ENCODE results near the gene CHRNA9.
"Not testable (repeated sequence)": the region's sequence is repeated elsewhere in the genome, so short reads cannot be mapped to it uniquely, and the experiment has no call there.

CHRNA9 gene

GRCh38 chr4:40380647-40381046 lies 45.5 kb downstream of the CHRNA9 start:
- DNase-seq (ENCODE audit: low read depth), result no peak

- DNase-seq (ENCODE audit: low read depth), result no peak
Measured at GRCh38 chr4:40388239-40388638, 53.1 kb downstream of the CHRNA9 start.

GRCh38 chr4:40389986-40390385 lies 54.9 kb downstream of the CHRNA9 start:
- DNase-seq (ENCODE audit: low read depth), result no peak

GRCh38 chr4:40392241-40392640 lies 57.1 kb downstream of the CHRNA9 start:
- DNase-seq (ENCODE audit: low read depth), result not testable (repeated sequence)

GRCh38 chr4:40394236-40394635 lies 59.1 kb downstream of the CHRNA9 start:
- no peak for DNase-seq (ENCODE audit: low read depth)

- no peak for DNase-seq (ENCODE audit: low read depth)
Measured at GRCh38 chr4:40395166-40395900, 60.2 kb downstream of the CHRNA9 start.

- DNase-seq (ENCODE audit: low read depth), result no peak
Measured at GRCh38 chr4:40395908-40396793, 61.0 kb downstream of the CHRNA9 start.

- no peak for DNase-seq (ENCODE audit: low read depth)
Measured at GRCh38 chr4:40399578-40399977, 64.4 kb downstream of the CHRNA9 start.

GRCh38 chr4:40401096-40401495 lies 66.0 kb downstream of the CHRNA9 start:
- DNase-seq (ENCODE audit: low read depth), result no peak

GRCh38 chr4:40401631-40402030 lies 66.5 kb downstream of the CHRNA9 start:
- no peak for DNase-seq (ENCODE audit: low read depth)

- DNase-seq (ENCODE audit: low read depth), result no peak
Measured at GRCh38 chr4:40402556-40402955, 67.4 kb downstream of the CHRNA9 start.

GRCh38 chr4:40403081-40403480 lies 67.9 kb downstream of the CHRNA9 start:
- DNase-seq (ENCODE audit: low read depth), result no peak
